Activated CD8-positive, alpha-beta T cell treated with anti-CD3 and anti-CD28 coated beads for 36 hours (primary cell): Measurements from ENCODE around the gene SCUBE2. TPM values are rescaled to one million over a fixed set of nuclear protein-coding genes. Genes with fewer than 3 reads are reported as not detected.

Experiments
- ATAC-seq: fragments of 200-7000 bp; cut with Tn5 transposase; one replicate; pipeline ENCODE4 v1.10.0; 2021; ENCODE audit warnings: mild to moderate bottlenecking, moderate library complexity
- CTCF ChIA-PET: fragments of 350-600 bp; sonication (Branson Sonifier 250); formaldehyde crosslinking; loops from one replicate; lab custom pipeline; 2021; ENCODE audit warnings: antibody characterized with exemption; lab: Charles Lee
- POLR2A ChIA-PET: fragments of 350-600 bp; sonication (Branson Sonifier 250); formaldehyde crosslinking; loops from one replicate; lab custom pipeline; 2021; ENCODE audit warnings: antibody characterized with exemption; lab: Charles Lee
- DNase-seq: peaks from one replicate; pipeline ENCODE4 v3.0.0-alpha.2; 2020
- H3K27ac Mint-ChIP-seq: one replicate; pipeline ENCODE4 v1.8.0; 2021; ENCODE audit warnings: mild to moderate bottlenecking, mixed read lengths
- H3K27me3 Mint-ChIP-seq: one replicate; pipeline ENCODE4 v1.8.0; 2021; ENCODE audit warnings: mixed read lengths
- H3K36me3 Mint-ChIP-seq: one replicate; pipeline ENCODE4 v1.8.0; 2021; ENCODE audit warnings: low read depth, mixed read lengths
- H3K4me1 Mint-ChIP-seq: one replicate; pipeline ENCODE4 v1.8.0; 2021; ENCODE audit warnings: low read depth, mixed read lengths
- H3K4me3 Mint-ChIP-seq: one replicate; pipeline ENCODE4 v1.8.0; 2021; ENCODE audit warnings: mild to moderate bottlenecking, moderate library complexity, mixed read lengths
- H3K9me3 Mint-ChIP-seq: one replicate; pipeline ENCODE4 v1.8.0; 2021; ENCODE audit warnings: mixed read lengths
- intact Hi-C: fragments of 100-400 bp; cut with micrococcal nuclease; formaldehyde crosslinking; loops from one replicate; pipeline ENCODE4 v1.10.0; 2022
- total RNA-seq, 2 experiments: library from RNA; stranded (reverse); gene quantifications; one replicate each; pipeline ENCODE4 v1.2.3, GENCODE V29; 2021
- TF ChIP-seq, protein P1 (sequence below): fragments of 200-600 bp; IDR thresholded peaks from one replicate; pipeline ENCODE4 v1.8.0; 2022; ENCODE audit warnings: antibody characterized with exemption, mild to moderate bottlenecking

The SCUBE2 gene
- total RNA-seq, 2 experiments from 2014 or later, result not detected

DNA sequence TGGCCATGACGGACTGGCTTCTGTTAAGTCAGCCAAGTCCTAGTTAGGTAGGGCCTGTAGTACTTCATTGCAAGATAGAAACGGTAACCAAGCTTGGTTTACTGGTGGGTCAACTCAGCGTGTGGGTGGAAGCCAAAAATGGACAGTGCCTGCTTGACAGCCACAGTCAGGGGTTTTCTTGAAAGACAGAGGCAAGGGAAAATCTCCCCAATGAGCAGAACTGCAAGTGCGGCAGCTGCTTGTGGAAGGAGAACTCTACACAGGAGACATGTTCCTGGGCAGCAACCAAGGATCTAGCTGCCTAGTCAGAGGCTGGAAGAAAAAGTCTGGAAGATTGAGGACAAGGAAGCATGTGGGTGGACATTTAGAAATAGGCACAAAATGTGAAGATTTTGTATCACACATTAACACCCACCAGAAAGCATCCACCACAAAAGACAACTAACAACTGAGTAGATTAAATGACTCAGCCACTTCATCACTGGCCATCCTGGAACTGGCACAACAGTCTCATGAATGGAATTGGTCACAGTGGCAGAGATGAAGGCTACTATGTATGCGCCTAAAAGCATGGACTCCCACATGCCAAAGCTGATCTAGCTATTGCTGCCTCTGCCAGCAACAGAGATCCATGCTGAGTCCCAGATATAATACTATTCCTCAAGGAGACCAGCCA lies 40.9 kb upstream of the SCUBE2 start:
- intact Hi-C loops, result loop anchor here (10.0 kb wide), 1 partner anchor 218 kb away; the partner anchor contains the start of gene AKIP1
- TF ChIP-seq, protein P1, sequence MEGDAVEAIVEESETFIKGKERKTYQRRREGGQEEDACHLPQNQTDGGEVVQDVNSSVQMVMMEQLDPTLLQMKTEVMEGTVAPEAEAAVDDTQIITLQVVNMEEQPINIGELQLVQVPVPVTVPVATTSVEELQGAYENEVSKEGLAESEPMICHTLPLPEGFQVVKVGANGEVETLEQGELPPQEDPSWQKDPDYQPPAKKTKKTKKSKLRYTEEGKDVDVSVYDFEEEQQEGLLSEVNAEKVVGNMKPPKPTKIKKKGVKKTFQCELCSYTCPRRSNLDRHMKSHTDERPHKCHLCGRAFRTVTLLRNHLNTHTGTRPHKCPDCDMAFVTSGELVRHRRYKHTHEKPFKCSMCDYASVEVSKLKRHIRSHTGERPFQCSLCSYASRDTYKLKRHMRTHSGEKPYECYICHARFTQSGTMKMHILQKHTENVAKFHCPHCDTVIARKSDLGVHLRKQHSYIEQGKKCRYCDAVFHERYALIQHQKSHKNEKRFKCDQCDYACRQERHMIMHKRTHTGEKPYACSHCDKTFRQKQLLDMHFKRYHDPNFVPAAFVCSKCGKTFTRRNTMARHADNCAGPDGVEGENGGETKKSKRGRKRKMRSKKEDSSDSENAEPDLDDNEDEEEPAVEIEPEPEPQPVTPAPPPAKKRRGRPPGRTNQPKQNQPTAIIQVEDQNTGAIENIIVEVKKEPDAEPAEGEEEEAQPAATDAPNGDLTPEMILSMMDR, result no peak
- POLR2A ChIA-PET, result interaction anchor here (1.4 kb wide), 1 partner anchor 140 kb away, joined by 3 read pairs; no protein-coding TSS in a partner anchor
- H3K4me3 Mint-ChIP-seq, result no peak overlapping the region
- no peaks in the 10 kb centered on the region for H3K9me3 Mint-ChIP-seq
- no peaks in the 10 kb centered on the region for H3K4me1 Mint-ChIP-seq
- H3K27ac Mint-ChIP-seq, result no peak overlapping the region
- no peak for DNase-seq
- no peaks in the 10 kb centered on the region for H3K36me3 Mint-ChIP-seq
- no peaks in the 10 kb centered on the region for H3K27me3 Mint-ChIP-seq
- CTCF ChIA-PET, result interaction anchor here (2.0 kb wide), 1 partner anchor 217 kb away, joined by 7 read pairs; no protein-coding TSS in a partner anchor
- no peak for ATAC-seq

DNA sequence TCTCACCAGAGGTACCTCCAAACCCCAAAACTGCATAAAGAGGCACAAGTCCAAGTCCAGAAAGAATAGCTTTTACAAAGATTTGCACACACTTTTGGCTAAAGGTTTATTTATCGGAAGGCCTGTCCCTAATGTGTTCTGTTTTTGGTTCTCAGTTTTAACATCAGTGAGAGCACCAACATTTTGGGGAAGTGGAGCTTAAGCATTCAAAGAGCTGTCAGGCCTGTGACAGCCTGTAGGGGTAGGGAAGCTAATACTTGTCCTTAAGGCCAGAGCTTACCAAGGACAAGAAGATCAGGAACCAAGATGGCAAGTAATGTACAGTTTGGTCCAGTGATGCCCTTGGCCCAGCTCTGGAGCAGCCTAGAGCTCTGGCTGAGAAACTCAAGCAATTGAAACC lies 38.9 kb upstream of the SCUBE2 start:
- ATAC-seq (no peak), DNase-seq (no peak)
- no peak overlapping the region for H3K4me3 Mint-ChIP-seq
- ChIA-PET CTCF (interaction anchor here (0.6 to 2.4 kb wide), 5 partner anchors 8 to 171 kb away, joined by 3 to 20 read pairs (median 4); no protein-coding TSS in a partner anchor), POLR2A (no interaction called here)
- no peaks in the 10 kb centered on the region for H3K9me3 Mint-ChIP-seq
- TF ChIP-seq, protein P1, result no peak
- no peaks in the 10 kb centered on the region for H3K36me3 Mint-ChIP-seq
- peaks cover 5% of the 10 kb centered on the region for H3K4me1 Mint-ChIP-seq
- no peak overlapping the region for H3K27ac Mint-ChIP-seq
- intact Hi-C loops, result loop anchor here (10.0 kb wide), 1 partner anchor 215 kb away; the partner anchor contains the start of gene AKIP1
- H3K27me3 Mint-ChIP-seq, result no peaks in the 10 kb centered on the region

DNA sequence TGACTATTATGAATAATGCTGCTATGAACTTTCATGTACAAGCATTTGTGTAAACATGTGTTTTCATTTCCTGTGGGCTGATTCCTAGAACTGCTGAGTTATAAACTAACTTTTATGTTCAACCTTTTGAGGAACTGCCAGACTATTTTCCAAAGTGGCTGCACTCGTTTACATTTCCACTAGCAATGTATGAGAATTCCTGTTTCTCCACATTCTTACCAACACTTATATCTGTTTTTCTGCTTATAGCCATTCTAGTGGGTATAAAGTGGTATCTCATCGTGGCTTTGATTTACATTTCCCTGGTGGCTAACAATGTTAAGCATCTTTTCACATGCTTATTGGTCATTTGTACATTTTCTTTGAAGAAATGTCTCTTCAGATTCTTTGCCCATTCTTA lies 35.2 kb upstream of the SCUBE2 start:
- ATAC-seq, result no peak
- ChIA-PET POLR2A (interaction anchor here (0.6 kb wide), 1 partner anchor 69 kb away, joined by 3 read pairs; no protein-coding TSS in a partner anchor), CTCF (interaction anchor here (1.0 kb wide), 1 partner anchor 11 kb away, joined by 5 read pairs; no protein-coding TSS in a partner anchor)
- no peak for DNase-seq
- TF ChIP-seq, protein P1, result no peak
- H3K27me3 Mint-ChIP-seq, result no peaks in the 10 kb centered on the region
- no peak overlapping the region for H3K4me3 Mint-ChIP-seq
- no peak overlapping the region for H3K27ac Mint-ChIP-seq
- peaks cover 5% of the 10 kb centered on the region for H3K4me1 Mint-ChIP-seq
- intact Hi-C loops, result no loop called here
- H3K36me3 Mint-ChIP-seq, result no peaks in the 10 kb centered on the region
- no peaks in the 10 kb centered on the region for H3K9me3 Mint-ChIP-seq

DNA sequence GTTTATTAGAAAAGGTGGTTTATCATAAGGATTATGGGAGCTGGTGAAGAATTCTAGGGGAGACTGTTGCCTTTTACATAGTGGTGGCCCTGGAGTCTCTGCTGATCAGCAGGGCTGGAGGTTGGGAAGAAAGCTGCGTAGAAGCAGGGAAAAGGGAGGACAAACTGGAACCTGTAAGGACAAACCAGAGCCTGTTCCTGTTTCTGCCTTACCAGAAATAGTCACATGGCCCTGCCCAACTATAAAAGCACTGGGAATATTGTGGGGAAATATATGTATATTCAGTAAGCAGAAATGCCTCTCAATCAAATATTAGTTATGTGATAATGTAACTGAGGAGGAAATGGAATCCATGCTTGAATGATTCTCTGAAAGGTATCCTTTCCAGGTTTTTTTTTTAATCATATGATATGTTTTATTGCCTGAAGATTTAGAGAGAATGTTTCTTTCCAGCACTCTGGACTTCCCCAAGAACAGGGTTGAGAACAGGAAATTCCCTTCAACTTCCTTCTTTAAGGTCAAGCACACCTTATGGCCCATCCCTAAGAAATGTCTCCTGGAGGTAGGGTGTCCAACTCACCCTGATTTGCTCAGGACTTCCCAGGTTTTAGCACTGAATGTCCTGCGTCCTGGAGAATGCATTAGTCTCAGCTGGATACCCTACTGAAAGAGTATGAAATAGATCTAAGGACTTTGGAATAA lies 33.9 kb upstream of the SCUBE2 start:
- Mint-ChIP-seq H3K4me3 (no peak overlapping the region), H3K4me1 (peaks cover 5% of the 10 kb centered on the region), H3K36me3 (no peaks in the 10 kb centered on the region), H3K27me3 (no peaks in the 10 kb centered on the region), H3K9me3 (no peaks in the 10 kb centered on the region), H3K27ac (no peak overlapping the region)
- ChIA-PET POLR2A (no interaction called here), CTCF (interaction anchor here (1.2 to 2.6 kb wide), 3 partner anchors 12 to 381 kb away, joined by 3 to 14 read pairs (median 3); no protein-coding TSS in a partner anchor)
- intact Hi-C loops, result no loop called here
- ATAC-seq (no peak), DNase-seq (no peak)
- TF ChIP-seq, protein P1, result no peak
